ENCODE measurements around the gene PITPNC1.

- TF ChIP-seq, protein P1, sequence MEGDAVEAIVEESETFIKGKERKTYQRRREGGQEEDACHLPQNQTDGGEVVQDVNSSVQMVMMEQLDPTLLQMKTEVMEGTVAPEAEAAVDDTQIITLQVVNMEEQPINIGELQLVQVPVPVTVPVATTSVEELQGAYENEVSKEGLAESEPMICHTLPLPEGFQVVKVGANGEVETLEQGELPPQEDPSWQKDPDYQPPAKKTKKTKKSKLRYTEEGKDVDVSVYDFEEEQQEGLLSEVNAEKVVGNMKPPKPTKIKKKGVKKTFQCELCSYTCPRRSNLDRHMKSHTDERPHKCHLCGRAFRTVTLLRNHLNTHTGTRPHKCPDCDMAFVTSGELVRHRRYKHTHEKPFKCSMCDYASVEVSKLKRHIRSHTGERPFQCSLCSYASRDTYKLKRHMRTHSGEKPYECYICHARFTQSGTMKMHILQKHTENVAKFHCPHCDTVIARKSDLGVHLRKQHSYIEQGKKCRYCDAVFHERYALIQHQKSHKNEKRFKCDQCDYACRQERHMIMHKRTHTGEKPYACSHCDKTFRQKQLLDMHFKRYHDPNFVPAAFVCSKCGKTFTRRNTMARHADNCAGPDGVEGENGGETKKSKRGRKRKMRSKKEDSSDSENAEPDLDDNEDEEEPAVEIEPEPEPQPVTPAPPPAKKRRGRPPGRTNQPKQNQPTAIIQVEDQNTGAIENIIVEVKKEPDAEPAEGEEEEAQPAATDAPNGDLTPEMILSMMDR (IDR thresholded peaks at IDR 0.05; ENCODE audit: low read length) = peak; percentile 82
- TF ChIP-seq EZH2 (IDR thresholded peaks at IDR 0.05; ENCODE audit: borderline replicate concordance, low read length) = no peak
Observed at GRCh38 chr17:67689534-67690177, 312.6 kb downstream of the PITPNC1 start.

Measured in OCI-LY1 (cell line).